Hypothalamus (tissue), 51 donors: ENCODE measurements around the gene KLHL17.

ENCODE experiments used
- DNase-seq, 51 donors: peaks; one replicate each; lab custom pipeline; 2025; lab: John Stamatoyannopoulos, UW

The KLHL17 gene

GRCh38 chr1:921011-921837, 39.2 kb upstream of the KLHL17 start:
- peak in 41 of 51 donors; percentile 8 to 67 (median 36) for DNase-seq

- peak in 44 of 51 donors; percentile 12 to 88 (median 65) for DNase-seq
Observed at GRCh38 chr1:923131-923990, 37.0 kb upstream of the KLHL17 start, which contains the start of gene SAMD11. SAMD11 (plus strand) TSS chr1:923923; CDS start chr1:924432, 509 bp downstream.

GRCh38 chr1:923991-924655, 36.3 kb upstream of the KLHL17 start:
- DNase-seq, result no peak

- DNase-seq, result peak in 1 of 51 donors; percentile 23
Observed at GRCh38 chr1:924656-925560, 35.5 kb upstream of the KLHL17 start.

- DNase-seq, result no peak
Observed at GRCh38 chr1:925561-926421, 34.6 kb upstream of the KLHL17 start.

GRCh38 chr1:927234-927633, 33.1 kb upstream of the KLHL17 start:
- no peak for DNase-seq

GRCh38 chr1:927748-928147, 32.6 kb upstream of the KLHL17 start:
- no peak for DNase-seq

- no peak for DNase-seq
Observed at GRCh38 chr1:928825-929661, 31.3 kb upstream of the KLHL17 start.

GRCh38 chr1:929712-930632, 30.4 kb upstream of the KLHL17 start:
- no peak for DNase-seq

- no peak for DNase-seq
Observed at GRCh38 chr1:930633-931138, 29.7 kb upstream of the KLHL17 start.

- no peak for DNase-seq
Observed at GRCh38 chr1:931380-932172, 28.8 kb upstream of the KLHL17 start.

- no peak for DNase-seq
Observed at GRCh38 chr1:932173-932510, 28.2 kb upstream of the KLHL17 start.

GRCh38 chr1:932776-933602, 27.4 kb upstream of the KLHL17 start:
- no peak for DNase-seq

- DNase-seq, result no peak
Observed at GRCh38 chr1:933603-933940, 26.8 kb upstream of the KLHL17 start.
